H1 (cell line): Measurements from ENCODE around the gene ZNF512B. TPM values are rescaled to one million over a fixed set of nuclear protein-coding genes. Genes with fewer than 3 reads are reported as not detected.

ENCODE experiments used
- polyA plus RNA-seq, 7 experiments: library from polyadenylated mRNA; depleted of rRNA in 3 of 7; stranded (reverse) in 5 of 7; unstranded in 2 of 7; fragments of >200 nt in 5 of 7; fragments of 200-250 nt in 2 of 7; gene quantifications; 1 replicate in 5 of 7; 2 replicates in 1 of 7; 4 replicates in 1 of 7; pipeline versions ENCODE4 v1.2.1 to v1.2.3, GENCODE V29; 2011 to 2013; ENCODE audit warnings: missing spikeins in 2 of 7, mixed read lengths in 2 of 7
- total RNA-seq: library from RNA; stranded (reverse); fragmentation: NEBNext Ultra II Directional; extraction: Animal tissue kit (Norgen Biotek cat#: 25700); gene quantifications from 2 replicates; pipeline ENCODE4 v1.2.1, GENCODE V29; 2021
- TF ChIP-seq, protein P1 (sequence below): fragments of 300-600 bp; sonication (generic); IDR thresholded peaks from 2 replicates; pipeline ENCODE4 v1.7.1; 2012; ENCODE audit warnings: low read length, moderate library complexity, mild to moderate bottlenecking, inconsistent platforms; ENCODE audit not compliant: insufficient replicate concordance

The ZNF512B gene
- total and polyA plus RNA-seq, 2 of the 8 experiments (the other 6 are each of a cell fraction or from before 2014, with no cell fraction given): 7.3 to 26.6 TPM

- TF ChIP-seq, protein P1, sequence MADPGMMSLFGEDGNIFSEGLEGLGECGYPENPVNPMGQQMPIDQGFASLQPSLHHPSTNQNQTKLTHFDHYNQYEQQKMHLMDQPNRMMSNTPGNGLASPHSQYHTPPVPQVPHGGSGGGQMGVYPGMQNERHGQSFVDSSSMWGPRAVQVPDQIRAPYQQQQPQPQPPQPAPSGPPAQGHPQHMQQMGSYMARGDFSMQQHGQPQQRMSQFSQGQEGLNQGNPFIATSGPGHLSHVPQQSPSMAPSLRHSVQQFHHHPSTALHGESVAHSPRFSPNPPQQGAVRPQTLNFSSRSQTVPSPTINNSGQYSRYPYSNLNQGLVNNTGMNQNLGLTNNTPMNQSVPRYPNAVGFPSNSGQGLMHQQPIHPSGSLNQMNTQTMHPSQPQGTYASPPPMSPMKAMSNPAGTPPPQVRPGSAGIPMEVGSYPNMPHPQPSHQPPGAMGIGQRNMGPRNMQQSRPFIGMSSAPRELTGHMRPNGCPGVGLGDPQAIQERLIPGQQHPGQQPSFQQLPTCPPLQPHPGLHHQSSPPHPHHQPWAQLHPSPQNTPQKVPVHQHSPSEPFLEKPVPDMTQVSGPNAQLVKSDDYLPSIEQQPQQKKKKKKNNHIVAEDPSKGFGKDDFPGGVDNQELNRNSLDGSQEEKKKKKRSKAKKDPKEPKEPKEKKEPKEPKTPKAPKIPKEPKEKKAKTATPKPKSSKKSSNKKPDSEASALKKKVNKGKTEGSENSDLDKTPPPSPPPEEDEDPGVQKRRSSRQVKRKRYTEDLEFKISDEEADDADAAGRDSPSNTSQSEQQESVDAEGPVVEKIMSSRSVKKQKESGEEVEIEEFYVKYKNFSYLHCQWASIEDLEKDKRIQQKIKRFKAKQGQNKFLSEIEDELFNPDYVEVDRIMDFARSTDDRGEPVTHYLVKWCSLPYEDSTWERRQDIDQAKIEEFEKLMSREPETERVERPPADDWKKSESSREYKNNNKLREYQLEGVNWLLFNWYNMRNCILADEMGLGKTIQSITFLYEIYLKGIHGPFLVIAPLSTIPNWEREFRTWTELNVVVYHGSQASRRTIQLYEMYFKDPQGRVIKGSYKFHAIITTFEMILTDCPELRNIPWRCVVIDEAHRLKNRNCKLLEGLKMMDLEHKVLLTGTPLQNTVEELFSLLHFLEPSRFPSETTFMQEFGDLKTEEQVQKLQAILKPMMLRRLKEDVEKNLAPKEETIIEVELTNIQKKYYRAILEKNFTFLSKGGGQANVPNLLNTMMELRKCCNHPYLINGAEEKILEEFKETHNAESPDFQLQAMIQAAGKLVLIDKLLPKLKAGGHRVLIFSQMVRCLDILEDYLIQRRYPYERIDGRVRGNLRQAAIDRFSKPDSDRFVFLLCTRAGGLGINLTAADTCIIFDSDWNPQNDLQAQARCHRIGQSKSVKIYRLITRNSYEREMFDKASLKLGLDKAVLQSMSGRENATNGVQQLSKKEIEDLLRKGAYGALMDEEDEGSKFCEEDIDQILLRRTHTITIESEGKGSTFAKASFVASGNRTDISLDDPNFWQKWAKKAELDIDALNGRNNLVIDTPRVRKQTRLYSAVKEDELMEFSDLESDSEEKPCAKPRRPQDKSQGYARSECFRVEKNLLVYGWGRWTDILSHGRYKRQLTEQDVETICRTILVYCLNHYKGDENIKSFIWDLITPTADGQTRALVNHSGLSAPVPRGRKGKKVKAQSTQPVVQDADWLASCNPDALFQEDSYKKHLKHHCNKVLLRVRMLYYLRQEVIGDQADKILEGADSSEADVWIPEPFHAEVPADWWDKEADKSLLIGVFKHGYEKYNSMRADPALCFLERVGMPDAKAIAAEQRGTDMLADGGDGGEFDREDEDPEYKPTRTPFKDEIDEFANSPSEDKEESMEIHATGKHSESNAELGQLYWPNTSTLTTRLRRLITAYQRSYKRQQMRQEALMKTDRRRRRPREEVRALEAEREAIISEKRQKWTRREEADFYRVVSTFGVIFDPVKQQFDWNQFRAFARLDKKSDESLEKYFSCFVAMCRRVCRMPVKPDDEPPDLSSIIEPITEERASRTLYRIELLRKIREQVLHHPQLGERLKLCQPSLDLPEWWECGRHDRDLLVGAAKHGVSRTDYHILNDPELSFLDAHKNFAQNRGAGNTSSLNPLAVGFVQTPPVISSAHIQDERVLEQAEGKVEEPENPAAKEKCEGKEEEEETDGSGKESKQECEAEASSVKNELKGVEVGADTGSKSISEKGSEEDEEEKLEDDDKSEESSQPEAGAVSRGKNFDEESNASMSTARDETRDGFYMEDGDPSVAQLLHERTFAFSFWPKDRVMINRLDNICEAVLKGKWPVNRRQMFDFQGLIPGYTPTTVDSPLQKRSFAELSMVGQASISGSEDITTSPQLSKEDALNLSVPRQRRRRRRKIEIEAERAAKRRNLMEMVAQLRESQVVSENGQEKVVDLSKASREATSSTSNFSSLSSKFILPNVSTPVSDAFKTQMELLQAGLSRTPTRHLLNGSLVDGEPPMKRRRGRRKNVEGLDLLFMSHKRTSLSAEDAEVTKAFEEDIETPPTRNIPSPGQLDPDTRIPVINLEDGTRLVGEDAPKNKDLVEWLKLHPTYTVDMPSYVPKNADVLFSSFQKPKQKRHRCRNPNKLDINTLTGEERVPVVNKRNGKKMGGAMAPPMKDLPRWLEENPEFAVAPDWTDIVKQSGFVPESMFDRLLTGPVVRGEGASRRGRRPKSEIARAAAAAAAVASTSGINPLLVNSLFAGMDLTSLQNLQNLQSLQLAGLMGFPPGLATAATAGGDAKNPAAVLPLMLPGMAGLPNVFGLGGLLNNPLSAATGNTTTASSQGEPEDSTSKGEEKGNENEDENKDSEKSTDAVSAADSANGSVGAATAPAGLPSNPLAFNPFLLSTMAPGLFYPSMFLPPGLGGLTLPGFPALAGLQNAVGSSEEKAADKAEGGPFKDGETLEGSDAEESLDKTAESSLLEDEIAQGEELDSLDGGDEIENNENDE: no peak
Observed at GRCh38 chr20:63947638-63948456, 21.9 kb downstream of the ZNF512B start (continued).
